Neural crest cell (in vitro differentiated cells): ENCODE results near the gene MARCHF2. TPM values are rescaled to one million over a fixed set of nuclear protein-coding genes. Genes with fewer than 3 reads are reported as not detected.
A peak's percentile ranks its signal among the peaks of the same experiment; 100 is the strongest.

Experiments
- DNase-seq: peaks from one replicate; pipeline ENCODE4 v3.0.0; 2021; ENCODE audit warnings: low read depth, mixed read lengths, low spot score
- H3K27ac Mint-ChIP-seq: one replicate; pipeline ENCODE4 v1.8.0; 2021; ENCODE audit warnings: mild to moderate bottlenecking, mixed read lengths; ENCODE audit not compliant: unreplicated experiment
- H3K27me3 Mint-ChIP-seq: 2 replicates; pipeline ENCODE4 v1.8.0; 2021; ENCODE audit warnings: low read depth, mild to moderate bottlenecking, mixed read lengths
- H3K36me3 Mint-ChIP-seq: 2 replicates; pipeline ENCODE4 v1.8.0; 2021; ENCODE audit warnings: low read depth, mild to moderate bottlenecking, mixed read lengths
- H3K4me1 Mint-ChIP-seq: 2 replicates; pipeline ENCODE4 v1.8.0; 2021; ENCODE audit warnings: mixed read lengths
- H3K4me3 Mint-ChIP-seq: one replicate; pipeline ENCODE4 v1.8.0; 2021; ENCODE audit warnings: mild to moderate bottlenecking, mixed read lengths
- H3K9me3 Mint-ChIP-seq: 2 replicates; pipeline ENCODE4 v1.8.0; 2021; ENCODE audit warnings: mixed read lengths
- total RNA-seq: library from RNA; stranded (reverse); gene quantifications from 2 replicates; pipeline ENCODE4 v1.2.1, GENCODE V29; 2021
- TF ChIP-seq, protein P1 (sequence below): fragments of 200-600 bp; sonication (generic); conservative IDR thresholded peaks from 2 replicates; pipeline ENCODE4 v1.5.0; 2021; ENCODE audit warnings: antibody characterized with exemption, mild to moderate bottlenecking

MARCHF2 gene
- total RNA-seq, 1 donor from 2014 or later = 13.6 TPM

DNA sequence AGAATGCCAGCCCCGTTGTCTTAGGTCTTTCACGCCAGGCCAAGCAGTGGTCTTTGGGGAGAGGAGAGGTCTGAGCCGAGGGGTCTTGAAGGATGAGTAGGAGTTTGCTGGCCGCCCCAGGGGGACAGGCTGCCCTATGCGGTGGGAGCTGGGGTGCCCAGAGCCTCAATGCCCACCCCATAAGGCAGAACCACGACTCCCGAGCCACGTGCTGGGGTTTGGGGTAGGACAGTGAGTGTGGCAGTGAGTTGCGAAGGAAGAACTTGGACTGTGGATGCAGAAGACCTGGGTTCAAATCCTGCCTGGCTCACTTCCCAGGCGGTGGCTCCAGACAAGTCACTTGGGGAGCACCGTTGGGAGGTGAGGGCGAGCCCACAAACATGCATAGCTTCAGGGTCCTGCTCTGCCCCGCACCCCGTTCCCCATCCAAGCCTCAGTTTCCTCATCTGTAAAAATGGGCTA is 17.5 kb upstream of the MARCHF2 start:
- H3K27me3 Mint-ChIP-seq = no peaks in the 10 kb centered on the region
- no peak for DNase-seq
- no peaks in the 10 kb centered on the region for H3K9me3 Mint-ChIP-seq
- peaks cover 27% of the 10 kb centered on the region for H3K4me1 Mint-ChIP-seq
- H3K36me3 Mint-ChIP-seq = no peaks in the 10 kb centered on the region
- H3K27ac Mint-ChIP-seq = no peak overlapping the region
- TF ChIP-seq, protein P1, sequence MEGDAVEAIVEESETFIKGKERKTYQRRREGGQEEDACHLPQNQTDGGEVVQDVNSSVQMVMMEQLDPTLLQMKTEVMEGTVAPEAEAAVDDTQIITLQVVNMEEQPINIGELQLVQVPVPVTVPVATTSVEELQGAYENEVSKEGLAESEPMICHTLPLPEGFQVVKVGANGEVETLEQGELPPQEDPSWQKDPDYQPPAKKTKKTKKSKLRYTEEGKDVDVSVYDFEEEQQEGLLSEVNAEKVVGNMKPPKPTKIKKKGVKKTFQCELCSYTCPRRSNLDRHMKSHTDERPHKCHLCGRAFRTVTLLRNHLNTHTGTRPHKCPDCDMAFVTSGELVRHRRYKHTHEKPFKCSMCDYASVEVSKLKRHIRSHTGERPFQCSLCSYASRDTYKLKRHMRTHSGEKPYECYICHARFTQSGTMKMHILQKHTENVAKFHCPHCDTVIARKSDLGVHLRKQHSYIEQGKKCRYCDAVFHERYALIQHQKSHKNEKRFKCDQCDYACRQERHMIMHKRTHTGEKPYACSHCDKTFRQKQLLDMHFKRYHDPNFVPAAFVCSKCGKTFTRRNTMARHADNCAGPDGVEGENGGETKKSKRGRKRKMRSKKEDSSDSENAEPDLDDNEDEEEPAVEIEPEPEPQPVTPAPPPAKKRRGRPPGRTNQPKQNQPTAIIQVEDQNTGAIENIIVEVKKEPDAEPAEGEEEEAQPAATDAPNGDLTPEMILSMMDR = no peak
- H3K4me3 Mint-ChIP-seq = peak overlapping the region; percentile 31

DNA sequence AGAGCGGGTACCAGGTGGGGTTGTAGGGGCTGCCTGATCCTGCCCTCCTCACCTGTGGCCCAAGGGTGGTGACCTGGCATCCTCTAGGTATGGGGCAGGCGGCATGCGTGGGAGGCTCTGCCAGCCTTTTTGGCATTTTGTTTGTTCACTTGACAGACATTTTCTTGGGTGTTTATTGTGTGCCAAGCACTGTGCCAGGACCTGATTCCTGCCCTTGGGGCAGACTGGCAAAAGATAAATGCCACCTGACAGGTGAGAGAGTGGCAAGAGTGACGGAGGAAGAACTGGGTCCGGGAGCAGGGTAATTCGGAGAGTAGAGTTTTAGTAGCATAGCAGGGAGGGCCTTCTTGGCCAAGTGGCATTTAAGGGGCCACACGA is 16.9 kb upstream of the MARCHF2 start:
- H3K4me1 Mint-ChIP-seq = peaks cover 23% of the 10 kb centered on the region
- no peak overlapping the region for H3K27ac Mint-ChIP-seq

DNA sequence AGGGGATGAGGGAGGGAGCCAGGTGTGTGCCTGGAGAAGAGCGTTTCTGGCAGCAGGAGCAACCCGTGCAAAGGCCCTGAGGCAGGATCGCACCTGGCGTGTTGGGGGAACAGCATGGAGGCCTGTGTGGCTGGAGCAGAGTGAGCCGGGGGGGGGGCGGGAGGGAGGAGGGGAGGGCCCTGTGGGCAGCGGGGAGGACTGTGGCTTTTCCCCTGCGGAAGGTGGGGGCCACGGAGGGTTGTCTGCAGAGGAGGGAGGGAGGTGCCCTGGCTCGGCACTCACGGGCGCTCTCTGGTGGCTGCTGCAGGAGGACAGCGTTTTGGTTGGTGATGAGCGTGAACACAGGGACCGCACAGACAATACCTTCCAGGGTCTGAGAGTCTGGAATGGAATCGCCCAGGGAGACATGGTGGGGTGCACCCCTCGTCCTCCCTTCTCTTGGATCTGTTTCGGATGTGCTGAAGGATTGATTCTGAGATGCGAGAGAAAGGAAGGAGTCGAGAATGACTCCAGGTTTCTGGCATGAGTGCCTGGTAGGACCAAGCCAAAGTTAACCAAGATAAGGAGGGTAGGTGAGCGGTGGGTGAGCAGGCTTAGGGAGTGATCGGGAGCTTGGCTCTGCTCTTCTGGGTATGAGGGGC is 16.4 kb upstream of the MARCHF2 start:
- TF ChIP-seq, protein P1 = peak; percentile 66
- H3K27me3 Mint-ChIP-seq = no peaks in the 10 kb centered on the region
- no peaks in the 10 kb centered on the region for H3K9me3 Mint-ChIP-seq
- peak; percentile 64 for DNase-seq
- H3K36me3 Mint-ChIP-seq = no peaks in the 10 kb centered on the region
- peak overlapping the region; percentile 11 for H3K4me3 Mint-ChIP-seq
- peaks cover 21% of the 10 kb centered on the region for H3K4me1 Mint-ChIP-seq
- no peak overlapping the region for H3K27ac Mint-ChIP-seq

More for the DNA sequence above, 16.9 kb upstream of the MARCHF2 start:
- H3K4me3 Mint-ChIP-seq = no peak overlapping the region
- no peaks in the 10 kb centered on the region for H3K36me3 Mint-ChIP-seq
- H3K9me3 Mint-ChIP-seq = no peaks in the 10 kb centered on the region
- DNase-seq = no peak
- TF ChIP-seq, protein P1 = no peak
- H3K27me3 Mint-ChIP-seq = no peaks in the 10 kb centered on the region

DNA sequence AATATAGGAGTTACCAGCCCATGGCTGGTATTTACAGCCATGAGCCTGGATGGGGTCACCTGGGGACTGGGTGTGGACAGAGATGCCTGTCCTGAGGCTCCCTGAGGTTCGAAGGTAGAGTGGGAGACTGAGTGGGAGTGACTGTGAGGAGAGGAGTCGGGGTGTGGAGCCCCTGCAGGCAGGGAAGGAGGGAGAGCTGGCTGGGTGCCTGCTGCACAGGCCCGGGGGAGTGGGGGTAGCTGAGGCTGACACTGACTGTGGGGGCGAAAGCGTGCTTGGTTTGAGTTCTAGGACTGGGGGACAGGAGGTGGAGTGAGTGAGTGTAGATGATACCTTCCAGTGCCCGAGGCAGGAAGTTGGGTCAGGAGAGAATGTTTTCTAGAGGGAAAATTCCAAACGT is 15.8 kb upstream of the MARCHF2 start:
- Mint-ChIP-seq H3K27me3 (no peaks in the 10 kb centered on the region), H3K27ac (peak overlapping the region; percentile 89), H3K4me1 (peaks cover 15% of the 10 kb centered on the region), H3K9me3 (no peaks in the 10 kb centered on the region), H3K36me3 (no peaks in the 10 kb centered on the region), H3K4me3 (peak overlapping the region; percentile 11)
- TF ChIP-seq, protein P1 = no peak
- DNase-seq = no peak

DNA sequence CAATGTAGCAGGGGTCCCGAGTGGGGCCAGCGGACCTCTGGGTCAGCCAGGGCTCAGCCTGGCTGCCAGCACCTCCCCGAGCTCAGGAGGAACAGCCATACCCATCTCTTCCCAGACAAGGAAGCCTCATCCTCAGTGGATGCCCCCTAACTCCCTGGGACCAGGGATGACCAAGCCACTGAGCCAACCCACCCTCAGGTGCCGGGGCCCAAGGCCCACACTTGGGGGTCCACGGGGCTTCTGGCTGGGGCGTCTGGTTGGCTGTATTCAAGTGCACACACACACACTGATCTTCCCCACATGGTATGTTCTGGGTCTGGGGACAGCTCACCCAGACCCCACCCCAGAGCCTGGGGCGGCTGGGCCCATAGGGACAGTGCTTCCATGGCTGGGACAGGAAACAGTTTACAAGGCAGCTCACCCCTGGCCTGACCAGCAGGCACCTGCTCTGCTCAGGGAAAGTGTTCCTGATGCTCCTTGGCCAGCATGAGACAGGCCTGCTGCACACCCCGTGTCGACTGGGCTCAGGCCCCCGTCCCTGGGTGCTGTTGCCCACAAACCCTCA is 15.3 kb upstream of the MARCHF2 start:
- DNase-seq = no peak
- H3K9me3 Mint-ChIP-seq = no peaks in the 10 kb centered on the region
- H3K36me3 Mint-ChIP-seq = no peaks in the 10 kb centered on the region
- no peak overlapping the region for H3K27ac Mint-ChIP-seq
- H3K27me3 Mint-ChIP-seq = no peaks in the 10 kb centered on the region
- H3K4me3 Mint-ChIP-seq = no peak overlapping the region
- TF ChIP-seq, protein P1 = no peak
- peaks cover 12% of the 10 kb centered on the region for H3K4me1 Mint-ChIP-seq
